CD4-positive, CD25-positive, alpha-beta regulatory T cell (primary cell): Measurements from ENCODE around the gene OR10H5. TPM values are rescaled to one million over a fixed set of nuclear protein-coding genes. Genes with fewer than 3 reads are reported as not detected.
A peak's percentile ranks its signal among the peaks of the same experiment; 100 is the strongest.
"Not testable (repeated sequence)": the region's sequence is repeated elsewhere in the genome, so short reads cannot be mapped to it uniquely, and the experiment has no call there.

Experiments
- ATAC-seq, 2 donors: fragments of 150-1000 bp; cut with Tn5 transposase; one replicate each; pipeline ENCODE4 v1.10.0; 2021; ENCODE audit warnings: low read depth in 2 of 2, moderate number of reproducible peaks in 2 of 2, moderate library complexity in 1 of 2
- DNase-seq, 3 donors: peaks; one replicate each; pipeline versions ENCODE4 v3.0.0 to v3.0.0-alpha.2; 2012 to 2022; ENCODE audit warnings: mixed read lengths in 1 of 3
- H3K27ac ChIP-seq: one replicate; pipeline ENCODE4 v1.7.0; 2013; ENCODE audit warnings: mild to moderate bottlenecking, low read length; ENCODE audit not compliant: insufficient read depth, poor library complexity, severe bottlenecking
- H3K27me3 ChIP-seq: one replicate; pipeline ENCODE4 v1.7.0; 2013; ENCODE audit warnings: low read length; ENCODE audit not compliant: control insufficient read depth, insufficient read depth
- H3K36me3 ChIP-seq: one replicate; pipeline ENCODE4 v1.7.0; 2013; ENCODE audit warnings: mild to moderate bottlenecking, low read length, moderate library complexity; ENCODE audit not compliant: control insufficient read depth, insufficient read depth
- H3K4me1 ChIP-seq: 2 replicates; pipeline ENCODE4 v1.7.0; 2013; ENCODE audit warnings: mild to moderate bottlenecking, low read length; ENCODE audit not compliant: insufficient read depth, control insufficient read depth, poor library complexity, severe bottlenecking
- H3K4me3 ChIP-seq: one replicate; pipeline ENCODE4 v1.7.0; 2013; ENCODE audit warnings: low read depth, mild to moderate bottlenecking, low read length, moderate library complexity
- H3K9me3 ChIP-seq, 2 experiments: 1 replicate in 1 of 2; 2 replicates in 1 of 2; pipeline ENCODE4 v1.7.0; 2013; ENCODE audit warnings: low read length in 2 of 2, mild to moderate bottlenecking in 1 of 2, moderate library complexity in 1 of 2; ENCODE audit not compliant: control insufficient read depth in 2 of 2
- H3K27ac Mint-ChIP-seq, 3 donors: one replicate each; pipeline ENCODE4 v1.8.0; 2020 to 2022; ENCODE audit warnings: mild to moderate bottlenecking in 3 of 3, mixed read lengths in 3 of 3, moderate library complexity in 2 of 3
- H3K27me3 Mint-ChIP-seq: one replicate; pipeline ENCODE4 v1.8.0; 2022; ENCODE audit warnings: mild to moderate bottlenecking, mixed read lengths
- H3K36me3 Mint-ChIP-seq: one replicate; pipeline ENCODE4 v1.8.0; 2020; ENCODE audit warnings: mixed read lengths
- H3K4me1 Mint-ChIP-seq, 4 donors: one replicate each; pipeline ENCODE4 v1.8.0; 2020 to 2022; ENCODE audit warnings: mixed read lengths in 4 of 4, mild to moderate bottlenecking in 1 of 4
- H3K4me3 Mint-ChIP-seq, 4 donors: one replicate each; pipeline ENCODE4 v1.8.0; 2020 to 2022; ENCODE audit warnings: mild to moderate bottlenecking in 4 of 4, mixed read lengths in 4 of 4, moderate library complexity in 3 of 4
- H3K9me3 Mint-ChIP-seq, 7 donors: one replicate each; pipeline ENCODE4 v1.8.0; 2020 to 2022; ENCODE audit warnings: mixed read lengths in 7 of 7, mild to moderate bottlenecking in 3 of 7, moderate library complexity in 2 of 7
- polyA plus RNA-seq, 4 donors: library from polyadenylated mRNA; unstranded; fragments of 300-500 nt; fragmentation: Illumina TruSeq; gene quantifications; one replicate each; pipeline ENCODE4 v1.2.3, GENCODE V29; 2021
- total RNA-seq: library from RNA; stranded (reverse); gene quantifications from one replicate; pipeline ENCODE4 v1.2.3, GENCODE V29; 2022

OR10H5 gene
- total and polyA plus RNA-seq, 5 donors from 2014 or later = not detected

GRCh38 chr19:15838351-15838750, 50.9 kb downstream of the OR10H5 start:
- Histone ChIP-seq H3K27ac (peak overlapping the region; percentile 95), H3K36me3 (no peaks in the 10 kb centered on the region), H3K27me3 (no peaks in the 10 kb centered on the region), H3K9me3 (no peaks in the 10 kb centered on the region), H3K4me3 (no peak overlapping the region), H3K4me1 (peaks cover 15% of the 10 kb centered on the region)
- Mint-ChIP-seq H3K4me3 (peak overlapping the region in 3 of 4 donors; percentile 39 to 66 (median 45)), H3K27me3 (peaks cover 8% of the 10 kb centered on the region), H3K9me3 (peaks cover 0 to 2% (median 0%) of the 10 kb centered on the region in 7 donors), H3K27ac (no peak overlapping the region), H3K36me3 (no peaks in the 10 kb centered on the region), H3K4me1 (peaks cover 13 to 41% (median 27%) of the 10 kb centered on the region in 4 donors)
- no peak for ATAC-seq
- no peak for DNase-seq

DNA sequence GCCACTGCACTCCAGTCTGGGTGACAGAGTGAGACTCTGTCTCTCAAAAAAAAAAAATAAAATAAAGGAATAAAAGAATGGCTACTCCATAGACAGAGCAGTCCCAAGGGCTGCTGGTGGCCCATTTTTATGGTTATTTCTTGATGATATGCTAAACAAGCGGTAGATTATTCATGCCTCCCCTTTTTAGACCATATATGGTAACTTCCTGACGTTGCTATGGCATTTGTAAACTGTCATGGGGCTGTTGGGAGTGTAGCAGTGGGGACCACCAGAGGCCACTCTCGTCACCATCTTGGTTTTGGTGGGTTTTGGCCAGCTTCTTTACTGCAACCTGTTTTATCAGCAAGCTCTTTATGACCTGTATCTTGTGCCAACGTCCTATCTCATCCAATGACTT, 52.4 kb downstream of the OR10H5 start:
- not testable (repeated sequence) for H3K27me3 Mint-ChIP-seq, H3K27ac ChIP-seq, H3K36me3 ChIP-seq, H3K27me3 ChIP-seq, H3K36me3 Mint-ChIP-seq, H3K9me3 Mint-ChIP-seq, DNase-seq, H3K9me3 ChIP-seq, ATAC-seq, H3K4me3 ChIP-seq, H3K27ac Mint-ChIP-seq
- Mint-ChIP-seq H3K4me1 (peaks cover 17 to 54% (median 37%) of the 10 kb centered on the region in 4 donors), H3K4me3 (peak overlapping the region in 2 of 4 donors; percentile 33 to 43)
- peaks cover 28% of the 10 kb centered on the region for H3K4me1 ChIP-seq

DNA sequence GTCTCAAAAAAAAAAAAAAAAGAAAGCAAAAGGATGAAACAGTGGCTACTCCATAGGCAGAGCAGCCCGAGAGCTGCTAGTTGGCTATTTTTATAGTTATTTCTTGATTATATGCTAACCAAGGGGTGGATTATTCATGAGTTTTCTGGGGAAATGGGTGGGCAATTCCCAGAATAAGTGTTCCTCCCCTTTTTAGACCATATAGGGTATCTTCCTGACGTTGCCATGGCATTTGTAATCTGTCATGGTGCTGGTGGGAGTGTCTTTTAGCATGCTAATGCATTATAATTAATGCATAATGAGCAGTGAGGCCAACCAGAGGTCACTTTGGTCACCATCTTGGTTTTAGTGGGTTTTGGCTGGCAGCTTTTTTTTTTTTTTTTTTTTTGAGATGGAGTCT, 53.4 kb downstream of the OR10H5 start:
- H3K36me3 Mint-ChIP-seq = no peaks in the 10 kb centered on the region

GRCh38 chr19:15841875-15842569, 54.6 kb downstream of the OR10H5 start:
- no peaks in the 10 kb centered on the region for H3K9me3 ChIP-seq
- H3K4me1 ChIP-seq = peaks cover 31% of the 10 kb centered on the region
- ATAC-seq (no peak), DNase-seq (peak in 1 of 3 donors; percentile 33)
- no peaks in the 10 kb centered on the region for H3K9me3 Mint-ChIP-seq
- H3K27me3 ChIP-seq = no peaks in the 10 kb centered on the region
- peaks cover 11 to 63% (median 37%) of the 10 kb centered on the region in 4 donors for H3K4me1 Mint-ChIP-seq
- H3K4me3 Mint-ChIP-seq = peak overlapping the region in 2 of 4 donors; percentile 38 to 60
- H3K27me3 Mint-ChIP-seq = no peaks in the 10 kb centered on the region
- no peak overlapping the region for H3K27ac Mint-ChIP-seq
- no peaks in the 10 kb centered on the region for H3K36me3 ChIP-seq
- H3K27ac ChIP-seq = no peak overlapping the region
- no peaks in the 10 kb centered on the region for H3K36me3 Mint-ChIP-seq
- no peak overlapping the region for H3K4me3 ChIP-seq

More for the DNA sequence above, 53.4 kb downstream of the OR10H5 start:
- DNase-seq (no peak), ATAC-seq (no peak)
- Mint-ChIP-seq H3K27me3 (peaks cover 6% of the 10 kb centered on the region), H3K27ac (no peak overlapping the region), H3K4me1 (peaks cover 14 to 60% (median 36%) of the 10 kb centered on the region in 4 donors), H3K4me3 (no peak overlapping the region), H3K9me3 (peaks cover 0 to 1% (median 0%) of the 10 kb centered on the region in 7 donors)
- H3K4me1 ChIP-seq = peaks cover 37% of the 10 kb centered on the region
- no peak overlapping the region for H3K27ac ChIP-seq
- H3K4me3 ChIP-seq = no peak overlapping the region
- H3K36me3 ChIP-seq = no peaks in the 10 kb centered on the region
- no peaks in the 10 kb centered on the region for H3K9me3 ChIP-seq
- no peaks in the 10 kb centered on the region for H3K27me3 ChIP-seq

DNA sequence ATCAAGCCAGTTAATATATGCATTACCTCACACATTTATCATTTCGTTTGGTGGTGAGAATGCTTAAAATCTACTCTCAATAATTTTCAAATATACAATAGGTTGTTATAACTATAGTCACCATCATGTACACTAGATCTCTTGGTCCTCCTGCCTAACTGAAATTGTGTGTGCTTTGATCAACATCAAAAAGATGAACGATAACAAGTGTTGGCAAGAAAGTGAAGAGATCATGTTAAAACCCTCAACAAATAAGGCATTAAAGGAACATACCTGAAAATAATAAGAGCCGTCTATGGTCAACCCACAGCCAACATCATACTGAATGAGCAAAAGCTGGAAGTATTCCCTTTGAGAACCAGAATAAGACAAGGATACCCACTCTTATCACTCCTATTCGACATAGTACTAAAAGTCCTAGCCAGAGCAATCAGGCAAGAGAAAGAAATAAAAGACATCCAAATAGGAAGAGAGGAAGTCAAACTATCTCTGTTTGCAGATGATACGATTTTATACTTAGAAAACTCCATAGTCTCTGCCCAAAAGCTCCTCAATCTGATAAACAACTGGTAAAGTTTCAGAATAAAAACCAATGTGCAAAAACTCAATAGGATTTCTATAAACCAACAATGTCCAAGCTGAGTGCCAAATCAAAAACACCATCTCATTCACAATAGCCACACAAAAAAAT, 55.9 kb downstream of the OR10H5 start:
- H3K27ac Mint-ChIP-seq = peak overlapping the region; percentile 37 to 78 (median 65)

DNA sequence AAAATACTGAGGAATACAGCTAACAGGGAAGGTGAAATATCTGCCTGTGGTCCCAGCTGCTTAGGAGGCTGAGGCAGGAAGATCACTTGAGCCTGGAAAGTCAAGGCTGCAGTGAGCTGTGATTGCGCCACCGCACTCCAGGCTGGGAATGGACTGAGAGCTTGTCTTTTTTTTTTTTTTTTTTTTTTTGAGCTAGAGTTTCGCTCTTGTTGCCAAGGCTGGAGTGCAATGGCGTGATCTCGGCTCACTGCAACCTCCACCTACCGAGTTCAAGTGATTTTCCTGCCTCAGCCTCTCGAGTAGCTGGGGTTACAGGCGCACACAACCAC, 56.4 kb downstream of the OR10H5 start:
- not testable (repeated sequence) for ATAC-seq, H3K36me3 Mint-ChIP-seq, H3K27me3 Mint-ChIP-seq, H3K4me3 ChIP-seq, H3K9me3 ChIP-seq, H3K27me3 ChIP-seq, H3K36me3 ChIP-seq, H3K9me3 Mint-ChIP-seq, H3K27ac ChIP-seq, DNase-seq
- Mint-ChIP-seq H3K4me3 (peak overlapping the region in 3 of 4 donors; percentile 26 to 64 (median 54)), H3K27ac (peak overlapping the region; percentile 37 to 78 (median 65)), H3K4me1 (peaks cover 6 to 49% (median 29%) of the 10 kb centered on the region in 4 donors)
- H3K4me1 ChIP-seq = peaks cover 27% of the 10 kb centered on the region

More for the DNA sequence above, 55.9 kb downstream of the OR10H5 start:
- peaks cover 6 to 53% (median 32%) of the 10 kb centered on the region in 4 donors for H3K4me1 Mint-ChIP-seq
- peak in 1 of 3 donors; percentile 29 for DNase-seq
- Histone ChIP-seq H3K4me1 (peaks cover 27% of the 10 kb centered on the region), H3K36me3 (no peaks in the 10 kb centered on the region), H3K27ac (no peak overlapping the region), H3K9me3 (no peaks in the 10 kb centered on the region), H3K4me3 (no peak overlapping the region), H3K27me3 (no peaks in the 10 kb centered on the region)
- no peaks in the 10 kb centered on the region for H3K9me3 Mint-ChIP-seq
- no peak for ATAC-seq
- no peaks in the 10 kb centered on the region for H3K36me3 Mint-ChIP-seq
- H3K4me3 Mint-ChIP-seq = peak overlapping the region in 3 of 4 donors; percentile 26 to 64 (median 54)
- no peaks in the 10 kb centered on the region for H3K27me3 Mint-ChIP-seq

- H3K36me3 ChIP-seq = no peaks in the 10 kb centered on the region
- H3K36me3 Mint-ChIP-seq = no peaks in the 10 kb centered on the region
- peaks cover 27% of the 10 kb centered on the region for H3K4me1 ChIP-seq
- ATAC-seq = no peak
- H3K4me3 ChIP-seq = no peak overlapping the region
- H3K4me1 Mint-ChIP-seq = peaks cover 6 to 44% (median 26%) of the 10 kb centered on the region in 4 donors
- H3K27me3 Mint-ChIP-seq = peaks cover 4% of the 10 kb centered on the region
- no peak overlapping the region for H3K4me3 Mint-ChIP-seq
- DNase-seq = no peak
- no peaks in the 10 kb centered on the region for H3K9me3 ChIP-seq
- H3K27ac Mint-ChIP-seq = peak overlapping the region in 1 of 3 donors; percentile 73
- H3K27me3 ChIP-seq = no peaks in the 10 kb centered on the region
- no peak overlapping the region for H3K27ac ChIP-seq
- H3K9me3 Mint-ChIP-seq = no peaks in the 10 kb centered on the region
These were observed 59.5 kb downstream of the OR10H5 start for GRCh38 chr19:15846923-15847322.
